ENCODE data around the gene ATG4D. TPM values are rescaled to one million over a fixed set of nuclear protein-coding genes. Genes with fewer than 3 reads are reported as not detected.

Gene ATG4D
- total RNA-seq, 1 experiment from 2014 or later: 7.0 TPM

- Histone ChIP-seq H3K9me3 (ENCODE audit: low read length) (no peaks in the 10 kb centered on the region), H3K36me3 (ENCODE audit: insufficient read depth, low read length) (peaks cover 29% of the 10 kb centered on the region), H3K9me2 (replicated peaks; ENCODE audit: insufficient read depth, low read length) (no peaks in the 10 kb centered on the region), H3K27ac (ENCODE audit: low read length) (no peak overlapping the region), H3K4me2 (ENCODE audit: low read depth, low read length, poor library complexity, severe bottlenecking) (no peak overlapping the region), H3K4me3 (ENCODE audit: low read length) (no peak overlapping the region), H3K79me2 (ENCODE audit: low read length) (no peaks in the 10 kb centered on the region), H4K20me1 (ENCODE audit: insufficient read depth, low read depth, low read length) (no peaks in the 10 kb centered on the region), H3K4me1 (ENCODE audit: low read length) (no peaks in the 10 kb centered on the region), H2AFZ (ENCODE audit: low read length) (no peak overlapping the region), H3K9ac (ENCODE audit: low read length) (no peak overlapping the region), H3K27me3 (ENCODE audit: low read length) (no peaks in the 10 kb centered on the region)
- DNase-seq: peak; percentile 85
Observed at GRCh38 chr19:10551698-10552301, 8.1 kb downstream of the ATG4D start.

- Histone ChIP-seq H4K20me1 (ENCODE audit: insufficient read depth, low read depth, low read length) (no peaks in the 10 kb centered on the region), H2AFZ (ENCODE audit: low read length) (no peak overlapping the region), H3K9me2 (replicated peaks; ENCODE audit: insufficient read depth, low read length) (no peaks in the 10 kb centered on the region), H3K9ac (ENCODE audit: low read length) (no peak overlapping the region), H3K9me3 (ENCODE audit: low read length) (no peaks in the 10 kb centered on the region), H3K4me2 (ENCODE audit: low read depth, low read length, poor library complexity, severe bottlenecking) (no peak overlapping the region), H3K4me1 (ENCODE audit: low read length) (no peaks in the 10 kb centered on the region), H3K27me3 (ENCODE audit: low read length) (no peaks in the 10 kb centered on the region), H3K4me3 (ENCODE audit: low read length) (no peak overlapping the region), H3K27ac (ENCODE audit: low read length) (no peak overlapping the region), H3K79me2 (ENCODE audit: low read length) (no peaks in the 10 kb centered on the region), H3K36me3 (ENCODE audit: insufficient read depth, low read length) (peaks cover 26% of the 10 kb centered on the region)
- peak; percentile 87 for DNase-seq
Observed at GRCh38 chr19:10552510-10553053, 8.9 kb downstream of the ATG4D start.

GRCh38 chr19:10553087-10553667 lies 9.5 kb downstream of the ATG4D start:
- no peaks in the 10 kb centered on the region for H3K27me3 ChIP-seq (ENCODE audit: low read length)
- no peaks in the 10 kb centered on the region for H3K9me3 ChIP-seq (ENCODE audit: low read length)
- no peak overlapping the region for H3K4me3 ChIP-seq (ENCODE audit: low read length)
- H3K9me2 ChIP-seq (replicated peaks; ENCODE audit: insufficient read depth, low read length): no peaks in the 10 kb centered on the region
- no peak overlapping the region for H3K4me2 ChIP-seq (ENCODE audit: low read depth, low read length, poor library complexity, severe bottlenecking)
- H3K27ac ChIP-seq (ENCODE audit: low read length): no peak overlapping the region
- no peaks in the 10 kb centered on the region for H4K20me1 ChIP-seq (ENCODE audit: insufficient read depth, low read depth, low read length)
- no peaks in the 10 kb centered on the region for H3K4me1 ChIP-seq (ENCODE audit: low read length)
- H2AFZ ChIP-seq (ENCODE audit: low read length): no peak overlapping the region
- DNase-seq: peak; percentile 68
- no peaks in the 10 kb centered on the region for H3K79me2 ChIP-seq (ENCODE audit: low read length)
- no peak overlapping the region for H3K9ac ChIP-seq (ENCODE audit: low read length)
- peaks cover 26% of the 10 kb centered on the region for H3K36me3 ChIP-seq (ENCODE audit: insufficient read depth, low read length)

- no peak overlapping the region for H3K27ac ChIP-seq (ENCODE audit: low read length)
- H3K4me2 ChIP-seq (ENCODE audit: low read depth, low read length, poor library complexity, severe bottlenecking): no peak overlapping the region
- H3K9me2 ChIP-seq (replicated peaks; ENCODE audit: insufficient read depth, low read length): no peaks in the 10 kb centered on the region
- no peaks in the 10 kb centered on the region for H4K20me1 ChIP-seq (ENCODE audit: insufficient read depth, low read depth, low read length)
- no peaks in the 10 kb centered on the region for H3K79me2 ChIP-seq (ENCODE audit: low read length)
- H3K9ac ChIP-seq (ENCODE audit: low read length): no peak overlapping the region
- H3K36me3 ChIP-seq (ENCODE audit: insufficient read depth, low read length): peaks cover 19% of the 10 kb centered on the region
- DNase-seq: no peak
- no peaks in the 10 kb centered on the region for H3K9me3 ChIP-seq (ENCODE audit: low read length)
- no peaks in the 10 kb centered on the region for H3K4me1 ChIP-seq (ENCODE audit: low read length)
- no peak overlapping the region for H2AFZ ChIP-seq (ENCODE audit: low read length)
- no peak overlapping the region for H3K4me3 ChIP-seq (ENCODE audit: low read length)
- no peaks in the 10 kb centered on the region for H3K27me3 ChIP-seq (ENCODE audit: low read length)
Observed at GRCh38 chr19:10553943-10554381, 10.3 kb downstream of the ATG4D start.

- Histone ChIP-seq H3K4me3 (ENCODE audit: low read length) (no peak overlapping the region), H3K4me2 (ENCODE audit: low read depth, low read length, poor library complexity, severe bottlenecking) (no peak overlapping the region), H3K9me3 (ENCODE audit: low read length) (no peaks in the 10 kb centered on the region), H3K79me2 (ENCODE audit: low read length) (no peaks in the 10 kb centered on the region), H3K4me1 (ENCODE audit: low read length) (no peaks in the 10 kb centered on the region), H4K20me1 (ENCODE audit: insufficient read depth, low read depth, low read length) (0 out of 2 replicates have a peak, but pooled peaks cover 6% of the 10 kb centered on the region), H3K27ac (ENCODE audit: low read length) (no peak overlapping the region), H3K9me2 (replicated peaks; ENCODE audit: insufficient read depth, low read length) (no peaks in the 10 kb centered on the region), H3K27me3 (ENCODE audit: low read length) (no peaks in the 10 kb centered on the region), H2AFZ (ENCODE audit: low read length) (no peak overlapping the region), H3K36me3 (ENCODE audit: insufficient read depth, low read length) (peaks cover 26% of the 10 kb centered on the region), H3K9ac (ENCODE audit: low read length) (no peak overlapping the region)
- no peak for DNase-seq
Observed at GRCh38 chr19:10554760-10555609, 11.3 kb downstream of the ATG4D start.

GRCh38 chr19:10555610-10555973 lies 11.9 kb downstream of the ATG4D start:
- Histone ChIP-seq H3K9ac (ENCODE audit: low read length) (no peak overlapping the region), H3K9me2 (replicated peaks; ENCODE audit: insufficient read depth, low read length) (no peaks in the 10 kb centered on the region), H3K4me1 (ENCODE audit: low read length) (no peaks in the 10 kb centered on the region), H3K27ac (ENCODE audit: low read length) (no peak overlapping the region), H3K4me2 (ENCODE audit: low read depth, low read length, poor library complexity, severe bottlenecking) (no peak overlapping the region), H3K79me2 (ENCODE audit: low read length) (no peaks in the 10 kb centered on the region), H3K9me3 (ENCODE audit: low read length) (no peaks in the 10 kb centered on the region), H2AFZ (ENCODE audit: low read length) (no peak overlapping the region), H3K4me3 (ENCODE audit: low read length) (no peak overlapping the region), H3K27me3 (ENCODE audit: low read length) (no peaks in the 10 kb centered on the region), H3K36me3 (ENCODE audit: insufficient read depth, low read length) (peaks cover 30% of the 10 kb centered on the region), H4K20me1 (ENCODE audit: insufficient read depth, low read depth, low read length) (0 out of 2 replicates have a peak, but pooled peaks cover 6% of the 10 kb centered on the region)
- no peak for DNase-seq

GRCh38 chr19:10557603-10558197 lies 14.0 kb downstream of the ATG4D start:
- Histone ChIP-seq H3K9ac (ENCODE audit: low read length) (no peak overlapping the region), H3K4me1 (ENCODE audit: low read length) (no peaks in the 10 kb centered on the region), H2AFZ (ENCODE audit: low read length) (no peak overlapping the region), H3K9me3 (ENCODE audit: low read length) (no peaks in the 10 kb centered on the region), H3K79me2 (ENCODE audit: low read length) (no peaks in the 10 kb centered on the region), H3K27ac (ENCODE audit: low read length) (no peak overlapping the region), H3K9me2 (replicated peaks; ENCODE audit: insufficient read depth, low read length) (no peaks in the 10 kb centered on the region), H3K4me3 (ENCODE audit: low read length) (no peak overlapping the region), H3K27me3 (ENCODE audit: low read length) (no peaks in the 10 kb centered on the region), H3K4me2 (ENCODE audit: low read depth, low read length, poor library complexity, severe bottlenecking) (no peak overlapping the region), H4K20me1 (ENCODE audit: insufficient read depth, low read depth, low read length) (peaks cover 6% of the 10 kb centered on the region; the same call in 1 of the 2 replicates), H3K36me3 (ENCODE audit: insufficient read depth, low read length) (peaks cover 31% of the 10 kb centered on the region)
- no peak for DNase-seq

GRCh38 chr19:10560154-10560553 lies 16.4 kb downstream of the ATG4D start:
- DNase-seq: no peak
- Histone ChIP-seq H3K4me1 (ENCODE audit: low read length) (peaks cover 9% of the 10 kb centered on the region), H3K9me3 (ENCODE audit: low read length) (no peaks in the 10 kb centered on the region), H3K27ac (ENCODE audit: low read length) (no peak overlapping the region), H3K36me3 (ENCODE audit: insufficient read depth, low read length) (peaks cover 30% of the 10 kb centered on the region), H2AFZ (ENCODE audit: low read length) (no peak overlapping the region), H3K4me2 (ENCODE audit: low read depth, low read length, poor library complexity, severe bottlenecking) (no peak overlapping the region), H3K79me2 (ENCODE audit: low read length) (peaks cover 14% of the 10 kb centered on the region), H3K9me2 (replicated peaks; ENCODE audit: insufficient read depth, low read length) (no peaks in the 10 kb centered on the region), H4K20me1 (ENCODE audit: insufficient read depth, low read depth, low read length) (peaks cover 6% of the 10 kb centered on the region; the same call in 1 of the 2 replicates), H3K27me3 (ENCODE audit: low read length) (no peaks in the 10 kb centered on the region), H3K9ac (ENCODE audit: low read length) (no peak overlapping the region), H3K4me3 (ENCODE audit: low read length) (no peak overlapping the region)

All from Karpas-422 (cell line).